ENCODE results near the gene FAM171A1. TPM values are rescaled to one million over a fixed set of nuclear protein-coding genes. Genes with fewer than 3 reads are reported as not detected.

FAM171A1 gene
- total and polyA plus RNA-seq, 2 donors (not counting 3 experiments of a cell fraction or from before 2014, with no cell fraction given), result 56.3 to 75.8 TPM

DNA sequence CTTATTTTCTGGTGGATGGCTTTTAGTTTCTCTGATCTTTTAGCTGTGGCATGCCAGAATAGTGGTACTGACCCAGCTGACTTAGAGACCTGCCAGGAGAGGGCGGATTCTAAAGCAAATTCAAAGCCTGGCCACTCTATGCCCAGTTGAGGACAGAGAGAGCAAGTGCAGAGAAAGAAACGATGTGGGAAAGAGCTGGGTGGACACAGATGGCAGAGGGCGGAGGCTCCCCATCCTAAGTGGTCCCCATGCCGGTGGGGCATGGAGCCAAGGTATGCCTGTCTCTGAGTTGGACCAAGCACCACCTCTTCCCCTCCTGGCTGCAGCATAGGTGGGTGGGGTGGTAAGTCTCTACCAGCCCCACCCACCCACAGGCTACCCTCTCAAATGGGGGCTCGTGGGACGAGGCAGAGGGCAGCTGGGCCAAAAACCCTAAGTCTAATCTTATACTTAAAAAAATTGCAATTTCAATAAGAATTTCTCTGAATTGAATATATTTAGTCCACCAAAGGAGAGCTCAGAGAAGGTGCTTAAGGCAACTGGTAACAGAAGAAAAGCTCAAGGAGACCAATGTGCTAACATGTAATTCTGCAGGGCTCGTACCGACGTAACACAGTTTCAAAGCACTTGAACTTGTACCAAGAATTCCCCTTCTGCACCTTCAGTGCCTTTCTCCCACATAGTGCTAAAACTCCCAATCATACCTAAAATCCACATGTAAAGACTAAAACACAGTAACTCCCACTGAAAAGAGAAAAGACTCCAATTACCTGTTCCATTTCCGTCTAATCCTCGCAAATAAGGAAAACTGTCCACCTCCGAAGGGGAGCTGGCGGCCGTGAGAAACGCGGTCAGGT lies 116.9 kb downstream of the FAM171A1 start:
- Histone ChIP-seq H3K4me2 (ENCODE audit: insufficient read depth, low read length) (no peak overlapping the region), H3K4me1 (ENCODE audit: control insufficient read depth, extremely low read depth, insufficient read depth, low read length) (peaks cover 31% of the 10 kb centered on the region), H3K27me3 (ENCODE audit: control insufficient read depth in 2 of 2, insufficient read depth in 2 of 2, low read length in 2 of 2) (no peaks in the 10 kb centered on the region), H3K9me3 (replicated peaks; ENCODE audit: control insufficient read depth, insufficient read depth, low read length) (no peaks in the 10 kb centered on the region), H3K36me3 (ENCODE audit: control insufficient read depth in 2 of 2, extremely low read depth in 1 of 2, insufficient read depth in 2 of 2, low read length in 2 of 2) (no peaks in the 10 kb centered on the region), H4K20me1 (replicated peaks; ENCODE audit: control insufficient read depth, extremely low read depth, insufficient read depth, low read length) (no peaks in the 10 kb centered on the region), H3K9ac (replicated peaks; ENCODE audit: extremely low read depth, insufficient read depth, low read length) (no peak overlapping the region), H3K9me1 (replicated peaks; ENCODE audit: control insufficient read depth, extremely low read depth, insufficient read depth, low read length) (no peaks in the 10 kb centered on the region), H3K4me3 (replicated peaks in 1 of 3; ENCODE audit: insufficient read depth in 1 of 3, low read depth in 1 of 3, low read length in 3 of 3) (no peak overlapping the region), H3K27ac (ENCODE audit: insufficient read depth, low read depth, low read length) (no peak overlapping the region), H2AFZ (ENCODE audit: low read depth, low read length) (no peak overlapping the region), H3K79me2 (ENCODE audit: control insufficient read depth, insufficient read depth, low read length) (peaks cover 10% of the 10 kb centered on the region)
- TF ChIP-seq FOS (IDR thresholded peaks at IDR 0.05; ENCODE audit: borderline replicate concordance, insufficient read depth, low read length) (no peak), JUN (IDR thresholded peaks at IDR 0.05; ENCODE audit: borderline replicate concordance, insufficient read depth, insufficient read length, low read depth) (no peak), POLR2A (IDR thresholded peaks at IDR 0.05; ENCODE audit: low read depth, low read length) (no peak), EZH2 (IDR thresholded peaks at IDR 0.05; ENCODE audit: borderline replicate concordance, low read depth, low read length, severe bottlenecking) (no peak), GATA2 (IDR thresholded peaks at IDR 0.05; ENCODE audit: insufficient read depth, insufficient read length, low read depth, low read length) (no peak), CTCF (IDR thresholded peaks at IDR 0.05; ENCODE audit: extremely low read depth in 1 of 2, insufficient read depth in 1 of 2, low read depth in 1 of 2, low read length in 2 of 2) (no peak), POLR2AphosphoS5 (IDR thresholded peaks at IDR 0.05; ENCODE audit: insufficient read depth, low read depth, low read length) (no peak), MYC (IDR thresholded peaks at IDR 0.05; ENCODE audit: low read depth, low read length) (no peak)
- TF ChIP-seq, protein P1, sequence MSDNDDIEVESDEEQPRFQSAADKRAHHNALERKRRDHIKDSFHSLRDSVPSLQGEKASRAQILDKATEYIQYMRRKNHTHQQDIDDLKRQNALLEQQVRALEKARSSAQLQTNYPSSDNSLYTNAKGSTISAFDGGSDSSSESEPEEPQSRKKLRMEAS (IDR thresholded peaks at IDR 0.05; ENCODE audit: insufficient read depth, insufficient read length), result no peak
- POLR2A ChIA-PET, result no interaction called here
- FAIRE-seq, result no peak
- intact Hi-C loops (cut with micrococcal nuclease), result no loop called here
- dilution Hi-C loops (cut with MboI; ENCODE audit: extremely low pct_ligation_motif_present, low sequenced_read_pairs), result no loop called here
- no peak for DNase-seq (ENCODE audit: low read depth, low spot score)
- BruUV-seq (replicated peaks), result no TSS peak
- CTCF ChIA-PET, result interaction anchor here (1.0 to 1.7 kb wide), 3 partner anchors 8 to 117 kb away, joined by 3 to 9 read pairs (median 3); partner anchors contain the start of gene FAM171A1

All from endothelial cell of umbilical vein (primary cell).